HG03457 (cell line): Measurements from ENCODE around the gene PTPRK.
"Not testable (repeated sequence)": the region's sequence is repeated elsewhere in the genome, so short reads cannot be mapped to it uniquely, and the experiment has no call there.

Experiments
- ATAC-seq: cut with Tn5 transposase; IDR thresholded peaks from one replicate; pipeline ENCODE4 v1.9.1; 2021; ENCODE audit warnings: moderate number of reproducible peaks; ENCODE audit not compliant: unreplicated experiment

Gene PTPRK

DNA sequence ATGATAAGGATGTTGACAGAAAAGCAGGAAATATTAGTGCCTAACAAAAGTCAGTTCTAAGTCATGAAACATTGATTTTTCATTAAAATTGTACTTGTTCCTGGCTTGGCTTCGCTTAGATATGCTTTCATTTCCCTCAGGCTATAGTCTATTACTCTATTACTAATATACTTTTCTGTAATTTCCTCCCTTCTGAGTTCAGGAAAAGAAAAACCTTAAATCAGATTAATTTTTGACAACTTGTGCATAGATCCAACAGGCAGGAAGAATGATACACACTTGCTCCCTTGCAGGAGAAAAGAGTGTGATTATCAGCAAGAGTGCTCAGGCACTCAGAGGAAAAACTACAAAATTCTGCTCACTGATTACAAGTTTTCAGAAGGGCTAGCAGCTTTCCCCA, 474.4 kb downstream of the PTPRK start:
- no peak for ATAC-seq

DNA sequence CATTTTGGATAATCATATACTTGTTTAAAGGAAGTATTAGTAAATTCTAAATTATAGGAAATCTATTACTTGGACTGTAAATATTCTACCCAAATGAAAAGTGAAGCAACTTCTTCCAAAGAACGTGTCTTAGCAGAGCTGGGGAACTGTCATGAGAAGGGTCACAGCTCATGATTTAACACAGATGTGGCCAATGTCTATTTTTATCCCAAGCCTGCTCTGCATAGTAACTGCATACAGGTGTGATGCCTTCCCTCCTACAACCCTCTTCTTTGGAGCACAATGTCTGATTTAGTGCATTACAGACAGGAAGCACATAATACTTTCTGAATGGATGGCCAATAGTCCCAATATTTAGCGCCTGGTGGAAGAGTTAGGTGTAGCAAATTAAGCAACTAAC, 480.9 kb downstream of the PTPRK start:
- no peak for ATAC-seq

DNA sequence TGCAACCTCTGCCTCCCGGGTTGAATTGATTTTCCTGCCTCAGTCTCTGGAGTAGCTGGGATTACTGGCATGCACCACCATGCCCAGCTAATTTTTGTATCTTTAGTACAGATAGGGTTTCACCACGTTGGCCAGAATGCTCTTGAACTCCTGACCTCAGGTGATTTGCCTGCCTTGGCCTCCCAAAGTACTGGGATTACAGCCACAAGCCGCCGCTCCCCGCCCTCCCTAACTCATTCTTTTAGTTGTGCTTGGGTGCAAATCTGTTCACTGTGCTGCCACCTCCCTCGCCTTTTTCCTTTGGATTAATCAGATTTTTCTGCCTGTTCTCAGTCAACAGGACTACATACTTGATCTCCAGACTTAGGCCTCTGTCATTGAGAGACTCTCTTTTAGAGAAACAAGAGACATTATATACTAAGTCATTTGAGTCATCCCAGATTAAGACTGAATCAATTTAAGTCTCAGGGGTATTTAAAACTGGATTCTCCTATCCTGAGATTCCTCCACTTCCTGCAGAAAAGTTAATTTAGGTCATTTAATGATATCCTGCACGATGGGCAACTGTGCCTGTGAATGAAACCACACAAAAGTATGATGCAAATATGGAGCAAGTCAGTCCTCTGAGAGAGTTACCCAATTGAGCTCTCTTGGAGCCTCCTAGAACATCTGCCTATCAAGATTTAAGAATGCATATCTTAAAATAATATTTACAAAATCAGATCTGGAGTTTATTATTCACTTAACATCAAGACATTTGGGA, 483.4 kb downstream of the PTPRK start:
- ATAC-seq, result no peak

DNA sequence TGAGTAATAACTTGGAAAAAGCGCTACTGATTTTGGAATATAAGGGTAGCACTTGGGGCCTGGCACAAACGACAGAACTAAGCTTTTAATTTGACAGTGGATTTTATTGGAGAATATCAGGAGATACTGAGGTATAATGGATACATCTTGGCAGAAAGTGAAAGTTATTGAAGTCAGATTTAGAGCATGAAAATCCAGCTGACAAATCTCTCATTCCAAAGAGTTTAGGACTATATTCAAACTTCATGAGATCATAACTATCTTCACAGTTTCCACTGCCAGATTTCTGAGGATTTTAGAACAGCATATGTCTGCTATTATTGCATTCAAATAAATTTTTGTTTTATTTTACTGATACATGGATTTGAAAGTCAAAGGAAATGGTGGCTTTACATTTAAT, 487.2 kb downstream of the PTPRK start:
- ATAC-seq, result no peak

DNA sequence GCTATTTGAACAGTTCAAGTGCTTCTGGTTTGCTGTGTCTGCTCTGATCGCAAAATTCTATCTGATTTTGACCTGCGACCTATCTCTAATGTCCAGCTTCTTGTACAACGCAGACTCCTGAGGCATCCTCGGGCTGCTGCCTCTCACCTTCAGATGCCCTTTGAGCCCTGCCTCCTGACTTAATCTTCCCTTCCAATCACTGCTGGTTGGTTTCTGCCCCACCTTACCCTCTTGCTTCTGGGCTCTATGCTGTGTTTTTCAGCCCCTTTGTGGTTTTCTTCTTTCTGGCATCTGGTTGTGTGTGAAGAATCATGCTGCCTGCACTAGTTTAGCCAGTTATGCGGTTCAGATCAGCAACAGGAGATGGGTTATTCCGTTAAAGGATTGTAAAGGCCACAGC, 488.4 kb downstream of the PTPRK start:
- ATAC-seq, result no peak

DNA sequence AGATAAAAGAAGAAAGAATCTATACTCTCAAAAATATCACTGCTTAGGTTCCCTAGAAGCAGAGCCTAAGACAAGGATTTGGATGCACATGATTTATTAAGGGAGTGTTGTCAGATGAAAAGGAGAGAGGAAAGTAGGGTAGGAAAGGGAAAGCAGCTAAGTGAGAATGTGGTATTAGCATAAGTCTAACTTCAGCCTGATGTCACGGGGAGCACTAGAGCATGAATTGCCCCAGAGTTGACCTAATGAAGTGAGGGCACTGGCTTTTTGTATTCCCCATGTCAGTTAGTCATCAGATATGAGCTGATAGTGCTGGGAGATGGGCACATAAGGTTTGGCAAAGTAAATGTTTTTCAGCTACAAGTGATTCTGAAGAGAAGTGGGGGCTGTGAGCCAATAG, 490.6 kb downstream of the PTPRK start:
- no peak for ATAC-seq

DNA sequence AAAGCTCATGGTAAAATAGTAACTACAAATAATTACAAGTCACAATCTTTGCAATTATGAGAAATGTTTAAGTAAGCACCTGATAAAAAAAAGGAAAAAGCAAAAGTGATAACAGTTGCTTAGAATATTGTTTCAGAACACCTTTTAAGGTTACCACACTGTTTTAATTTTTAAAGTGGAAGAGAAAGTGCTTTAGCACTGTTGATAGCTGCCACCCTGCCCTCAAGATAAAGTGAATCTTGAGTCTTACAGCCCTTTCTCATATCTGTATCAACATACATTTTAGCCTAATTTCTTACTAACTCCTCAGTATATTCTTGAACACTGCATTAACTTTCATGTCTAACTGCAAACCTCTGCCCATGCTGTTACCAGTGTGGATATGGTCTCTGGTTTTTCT, 492.2 kb downstream of the PTPRK start:
- ATAC-seq, result no peak

DNA sequence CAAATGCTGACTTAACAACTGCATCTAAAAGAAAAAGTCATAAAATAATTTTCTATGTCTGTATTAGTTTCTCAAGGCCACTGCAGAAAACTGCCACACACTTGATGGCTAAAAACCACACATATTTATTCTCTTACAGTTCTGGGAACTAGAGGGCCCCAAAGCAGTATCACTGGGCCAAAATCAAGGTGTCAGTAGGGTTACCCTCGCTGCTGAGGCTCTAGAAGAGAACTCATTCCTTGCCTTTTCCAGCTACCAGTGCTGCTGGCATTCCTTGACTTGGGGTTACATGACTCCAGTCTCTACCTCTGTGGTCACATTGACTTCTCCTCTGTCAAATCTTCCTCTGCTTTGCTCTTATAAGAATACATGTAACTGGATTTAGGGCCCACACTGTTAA, 494.9 kb downstream of the PTPRK start:
- no peak for ATAC-seq

DNA sequence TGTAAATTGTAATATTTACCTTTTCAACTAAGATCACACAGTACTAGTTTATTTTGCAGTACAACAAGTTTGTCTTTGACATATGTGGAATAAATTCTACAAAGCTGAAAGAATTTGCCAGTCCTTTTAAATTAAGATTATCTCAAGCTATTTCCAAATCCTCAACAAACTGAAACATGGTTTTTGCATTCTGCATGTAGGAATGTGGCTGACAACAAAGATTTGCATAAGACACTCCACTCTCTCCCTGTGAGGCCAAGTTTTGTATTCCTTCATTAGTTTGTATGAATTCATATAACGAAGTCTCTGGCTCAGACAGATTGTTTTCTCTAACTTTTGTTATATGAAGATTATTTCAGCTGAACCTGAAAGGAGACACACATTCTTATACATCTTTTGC, 495.4 kb downstream of the PTPRK start:
- no peak for ATAC-seq

DNA sequence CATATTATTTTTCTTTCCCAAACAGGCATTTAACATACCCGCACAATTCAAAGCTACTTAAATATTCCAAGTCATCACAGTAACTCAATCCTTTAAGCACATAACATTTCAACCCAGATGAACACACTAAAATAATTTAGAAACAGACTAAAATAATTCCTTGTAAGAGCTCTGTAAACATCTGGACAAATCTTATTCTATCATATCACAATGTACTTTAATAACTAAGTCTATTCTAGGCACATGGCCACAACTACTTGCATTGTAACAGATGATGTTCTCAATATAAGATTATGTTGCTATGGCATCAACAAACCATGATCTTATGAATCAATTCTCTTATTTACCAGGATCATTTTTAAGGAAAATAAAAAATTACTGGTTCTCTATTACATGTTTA, 496.4 kb downstream of the PTPRK start:
- no peak for ATAC-seq

DNA sequence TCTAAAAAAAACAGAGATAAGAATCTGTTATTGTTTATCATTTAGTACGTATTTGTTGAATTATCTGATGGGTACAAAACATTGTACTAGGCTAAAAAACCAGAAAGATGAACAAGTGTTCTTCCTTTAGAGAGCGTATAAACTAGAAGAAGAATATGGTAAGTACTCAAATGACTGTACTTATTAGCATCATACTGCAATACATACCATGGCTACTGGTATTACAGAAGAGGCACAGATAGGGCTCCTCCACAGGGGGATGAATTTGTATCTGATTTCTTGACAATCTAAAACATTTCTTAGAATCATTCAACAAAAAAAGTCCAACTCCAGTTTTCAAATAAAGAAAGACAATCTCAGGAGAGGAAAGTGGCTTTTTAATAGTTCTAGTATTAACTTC, 501.6 kb downstream of the PTPRK start:
- ATAC-seq, result no peak

DNA sequence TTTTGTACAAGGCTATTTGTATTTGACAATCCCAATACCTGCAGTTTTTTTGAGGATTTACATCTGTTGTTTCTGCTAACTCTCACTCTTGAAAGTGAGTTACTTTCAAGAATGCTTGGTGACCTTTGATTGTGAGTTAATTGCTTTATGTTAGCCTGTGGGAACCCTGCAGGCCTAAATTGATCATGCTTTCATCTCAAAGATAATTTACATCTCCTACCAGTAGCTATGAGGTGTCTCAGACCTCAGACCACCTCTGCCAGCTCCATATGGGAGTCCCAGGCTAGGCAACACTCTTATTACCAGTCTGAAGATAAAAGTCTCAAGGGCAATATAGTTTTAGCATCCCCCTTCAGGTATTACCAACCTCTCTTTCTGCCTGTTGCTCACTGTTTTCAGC, 503.1 kb downstream of the PTPRK start:
- no peak for ATAC-seq

DNA sequence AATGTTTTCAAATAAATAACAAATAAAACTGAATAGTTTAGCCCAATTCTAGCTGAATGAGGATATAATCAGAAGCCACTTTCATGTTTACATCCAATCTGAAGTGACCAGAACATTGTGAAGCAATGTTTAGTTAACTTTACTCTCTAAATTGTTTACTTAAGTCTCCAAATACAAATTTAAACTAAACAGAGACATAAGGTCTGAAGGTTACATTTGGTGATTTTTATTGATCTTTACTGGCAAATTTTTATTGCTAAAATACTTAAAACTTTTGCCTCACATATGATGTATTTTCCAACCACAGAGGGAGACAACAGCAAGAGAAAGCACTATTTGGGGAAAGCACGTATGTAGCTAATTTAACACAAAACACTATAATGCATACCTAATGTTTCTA, 512.7 kb downstream of the PTPRK start:
- ATAC-seq, result no peak

DNA sequence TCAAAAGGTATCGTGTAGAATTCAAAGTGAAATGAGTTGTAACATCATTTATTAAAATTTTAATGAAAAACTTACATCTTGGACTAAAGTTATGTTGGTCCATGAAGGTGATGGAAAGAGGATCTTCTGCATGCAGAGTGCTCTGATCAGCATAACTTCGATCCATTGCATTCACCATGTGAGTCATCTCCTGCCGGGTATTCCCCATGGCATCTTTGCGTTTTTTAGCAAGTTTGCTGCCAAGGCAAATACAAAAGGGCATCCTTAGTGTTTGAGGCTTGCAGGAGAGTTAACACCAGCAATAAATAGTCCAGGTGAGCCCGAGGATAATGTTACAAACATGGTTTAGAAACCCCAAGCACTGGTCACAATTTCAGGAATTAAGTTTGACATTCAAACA, 515.4 kb downstream of the PTPRK start:
- no peak for ATAC-seq

DNA sequence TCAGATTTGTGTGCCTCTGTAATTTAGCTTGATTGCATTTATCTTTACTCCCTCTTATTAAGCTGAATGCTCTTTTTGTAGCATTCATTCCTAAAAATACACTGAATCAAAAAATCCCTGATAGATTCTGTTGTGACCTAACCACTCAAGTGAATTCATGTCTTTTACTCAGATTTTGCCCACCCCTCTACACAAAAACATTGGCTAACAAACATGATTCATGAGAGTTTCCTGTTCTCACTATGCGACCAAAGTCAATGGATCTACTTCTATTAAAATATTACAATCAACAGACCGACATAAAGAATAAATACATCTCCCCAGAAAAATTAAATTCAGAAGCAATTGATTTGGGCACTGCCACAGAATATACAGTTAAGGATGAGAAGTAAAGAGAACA, 520.0 kb downstream of the PTPRK start:
- ATAC-seq, result no peak

DNA sequence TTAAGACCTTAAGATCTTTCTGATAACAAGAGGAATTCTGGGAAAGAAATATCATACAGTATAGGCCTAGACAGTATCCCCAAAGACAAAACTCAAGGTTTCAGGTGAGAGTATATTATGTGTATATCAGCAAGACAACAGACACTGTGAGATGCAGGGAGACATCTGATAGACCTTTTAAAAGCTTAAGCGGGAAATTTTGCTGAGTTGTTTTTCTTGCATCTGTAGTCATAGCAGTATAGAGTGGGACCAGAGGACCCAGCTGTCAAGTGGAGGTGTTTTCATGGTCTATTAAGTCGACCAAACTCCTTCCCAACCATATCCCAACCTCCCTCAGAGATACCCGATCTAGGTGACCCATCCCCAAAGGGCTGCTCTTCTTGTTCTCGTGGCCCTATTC, 521.4 kb downstream of the PTPRK start:
- ATAC-seq, result no peak

DNA sequence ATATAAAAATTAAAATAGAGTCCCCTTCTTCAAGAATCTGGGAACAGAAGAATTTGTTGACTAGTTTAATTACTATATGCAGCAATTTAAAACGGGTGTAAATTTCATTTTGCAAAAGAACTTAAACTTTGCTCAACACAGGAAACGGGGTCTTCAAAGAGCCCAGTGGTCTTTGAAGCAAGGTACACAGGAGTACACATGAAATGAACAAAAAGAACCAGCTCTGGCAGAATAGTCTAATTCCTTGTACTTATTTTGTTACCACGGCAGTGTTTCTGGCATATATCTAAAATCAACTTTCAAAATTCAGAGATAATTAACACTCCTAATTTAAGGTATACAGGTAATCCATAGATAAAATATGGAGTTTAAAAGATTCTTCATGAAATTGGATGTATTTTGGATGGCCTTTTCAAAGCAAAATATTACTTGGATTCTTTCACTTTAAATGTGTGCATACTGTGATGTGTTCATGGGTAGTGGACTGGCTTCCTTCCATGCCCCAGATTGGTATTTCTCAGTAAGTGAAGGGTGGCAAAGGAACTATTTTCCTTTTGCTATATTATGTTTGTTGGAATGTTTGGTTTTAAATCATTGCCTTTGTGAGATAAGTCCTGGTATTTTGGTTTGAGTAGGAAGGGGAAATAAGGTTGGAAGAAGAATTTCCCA, 522.8 kb downstream of the PTPRK start:
- ATAC-seq, result no peak

DNA sequence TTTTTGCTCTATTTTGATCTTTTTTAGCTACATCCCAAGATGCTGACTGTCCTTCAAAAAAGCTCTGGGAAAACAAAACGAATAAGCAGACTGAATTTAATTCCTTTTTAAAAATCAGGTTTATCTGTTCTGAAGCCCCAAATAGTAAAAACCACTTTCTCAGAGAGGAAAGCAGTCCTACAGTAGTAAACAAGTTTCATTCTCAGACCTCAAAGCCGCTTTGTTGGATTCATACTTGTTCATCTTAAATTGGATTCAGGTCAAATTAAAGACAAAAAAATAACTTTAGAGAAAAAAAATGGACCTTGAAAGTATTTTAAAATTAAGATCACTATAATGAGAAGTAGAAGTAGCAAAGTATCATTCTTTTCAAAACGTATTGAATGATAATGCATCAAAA, 523.5 kb downstream of the PTPRK start:
- no peak for ATAC-seq

DNA sequence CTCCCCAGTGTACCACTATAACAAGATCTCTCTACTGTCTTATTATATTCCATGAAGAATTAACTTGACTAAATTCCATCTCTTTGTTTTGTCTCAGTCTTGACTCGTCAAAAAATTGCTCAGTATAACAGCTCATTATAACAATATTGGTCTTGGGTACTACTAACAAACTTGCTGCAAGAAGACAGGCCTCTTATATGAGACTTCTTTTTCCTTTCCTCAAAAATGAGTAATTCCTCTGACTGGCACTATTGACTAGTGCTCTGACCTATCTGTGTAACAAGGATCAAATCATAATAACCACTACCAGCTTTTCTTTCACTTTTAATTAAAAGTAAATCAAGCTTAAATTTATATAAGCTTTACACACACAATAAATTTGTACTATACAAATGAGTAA, 528.3 kb downstream of the PTPRK start:
- no peak for ATAC-seq

DNA sequence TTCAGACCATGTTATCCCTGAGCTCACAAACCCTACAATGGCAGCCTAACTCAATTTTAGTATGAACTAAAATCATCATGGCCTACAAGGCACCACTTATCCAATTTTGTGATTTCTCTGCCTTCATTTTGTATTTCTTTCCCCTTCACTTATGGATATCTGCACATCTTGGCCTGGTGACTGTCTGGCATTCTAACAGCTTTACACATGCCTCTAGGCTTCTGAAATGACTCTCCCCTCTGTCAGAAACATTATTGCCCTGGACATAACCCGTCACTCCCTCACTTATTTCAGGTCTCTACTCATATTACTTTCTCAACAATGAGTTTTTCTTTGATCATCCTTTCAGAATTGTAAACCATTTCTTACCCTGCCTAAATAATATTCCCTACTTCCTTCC, 530.3 kb downstream of the PTPRK start:
- no peak for ATAC-seq

DNA sequence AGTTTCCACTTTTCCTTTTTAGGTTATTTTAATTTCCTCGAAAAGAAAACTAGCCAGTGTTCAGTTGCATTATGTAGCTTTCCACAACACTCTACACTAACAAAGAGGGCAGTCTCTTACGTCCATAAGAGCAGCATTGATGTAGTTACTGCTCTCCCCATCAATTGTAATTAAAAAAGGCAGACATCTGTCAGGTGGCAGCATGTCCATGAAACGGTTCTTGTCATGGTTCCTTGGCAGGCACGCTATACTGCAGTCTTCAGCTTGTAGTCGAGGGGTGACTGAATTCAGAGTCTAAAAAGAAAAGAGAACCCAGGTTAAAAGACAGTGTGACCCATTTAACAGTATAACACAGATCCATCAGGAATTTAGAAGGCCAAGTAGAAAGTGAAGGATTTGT, 539.4 kb downstream of the PTPRK start:
- ATAC-seq, result no peak

DNA sequence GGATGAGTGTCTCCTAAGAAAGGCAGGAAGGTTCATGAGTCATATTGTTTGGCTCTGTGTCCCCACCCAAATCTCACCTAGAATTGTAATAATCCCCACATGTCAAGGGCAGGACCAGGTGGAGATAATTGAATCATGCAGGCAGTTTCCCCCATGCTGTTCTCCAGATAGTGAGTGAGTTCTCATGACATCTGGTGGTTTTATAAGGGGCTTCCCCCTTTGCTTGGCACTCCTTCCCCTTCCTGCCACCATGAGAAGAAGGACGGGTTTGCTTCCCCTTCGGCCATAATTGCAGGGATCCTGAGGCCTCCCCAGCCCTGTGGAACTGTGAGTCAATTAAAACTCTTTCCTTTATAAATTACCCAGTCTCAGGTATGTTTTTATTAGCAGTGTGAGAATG, 542.2 kb downstream of the PTPRK start:
- not testable (repeated sequence) for ATAC-seq

DNA sequence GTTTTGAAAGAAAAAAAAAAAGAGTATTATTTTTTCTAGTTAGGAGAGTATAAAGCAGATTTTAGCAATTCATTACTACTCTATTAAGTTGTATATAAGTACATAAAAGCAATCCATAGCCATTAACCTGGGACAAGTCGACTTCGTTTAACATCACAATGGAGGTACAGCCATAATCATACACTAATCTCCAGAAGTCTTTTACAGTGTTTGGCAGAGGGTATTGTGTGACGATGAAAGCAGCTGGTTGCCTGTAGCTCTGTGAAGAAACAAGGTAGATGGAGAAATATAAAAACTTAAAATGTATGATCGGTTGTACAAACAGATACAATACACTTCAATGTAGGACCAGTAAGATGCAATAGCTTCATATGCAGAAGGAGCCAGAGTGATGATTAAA, 543.6 kb downstream of the PTPRK start:
- no peak for ATAC-seq
